ENCODE results near the gene C1QTNF12.

The C1QTNF12 gene

GRCh38 chr1:1203561-1204424 is 42.7 kb downstream of the C1QTNF12 start:
- H3K9ac ChIP-seq (ENCODE audit: low read length), result no peak overlapping the region
- H3K4me1 ChIP-seq (ENCODE audit: control insufficient read depth, insufficient read depth, low read depth, low read length), result peaks cover 73% of the 10 kb centered on the region
- H3K36me3 ChIP-seq (ENCODE audit: control insufficient read depth in 1 of 2, insufficient read depth in 2 of 2, low read depth in 1 of 2, low read length in 2 of 2), result no peaks in the 10 kb centered on the region
- no peak overlapping the region for H4K8ac ChIP-seq (ENCODE audit: low read length)
- no peak overlapping the region for H2AK5ac ChIP-seq (ENCODE audit: low read length, severe bottlenecking)
- no peak overlapping the region for H3K23ac ChIP-seq (ENCODE audit: low read length in 2 of 2)
- H3K14ac ChIP-seq (ENCODE audit: low read length in 2 of 2), result no peak overlapping the region
- no peak overlapping the region for H2BK15ac ChIP-seq (ENCODE audit: low read depth, poor library complexity, severe bottlenecking)
- H3K4me3 ChIP-seq (ENCODE audit: insufficient read depth in 1 of 2, low read depth in 1 of 2, low read length in 2 of 2), result no peak overlapping the region
- H3K27ac ChIP-seq (ENCODE audit: low read length, poor library complexity, severe bottlenecking), result no peak overlapping the region
- H2BK12ac ChIP-seq (ENCODE audit: low read length in 2 of 2), result no peak overlapping the region
- H3K9me3 ChIP-seq (ENCODE audit: control insufficient read depth, low read length), result no peaks in the 10 kb centered on the region
- H2BK120ac ChIP-seq (ENCODE audit: low read depth, low read length), result no peak overlapping the region
- 85% methylated on average over 48 of the region's 49 CpGs for WGBS
- H3K79me1 ChIP-seq (replicated peaks; ENCODE audit: low read length, poor library complexity, severe bottlenecking), result no peaks in the 10 kb centered on the region
- no peak overlapping the region for H3K18ac ChIP-seq (ENCODE audit: low read depth in 1 of 2, low read length in 2 of 2)
- no peak overlapping the region for H2AFZ ChIP-seq (ENCODE audit: low read depth, low read length)
- no peak for DNase-seq
- H4K91ac ChIP-seq (ENCODE audit: low read length), result no peak overlapping the region
- H3K4ac ChIP-seq (ENCODE audit: low read depth in 1 of 2, low read length in 2 of 2), result no peak overlapping the region
- H2BK5ac ChIP-seq (ENCODE audit: low read depth, low read length, poor library complexity, severe bottlenecking), result no peak overlapping the region
- H3K4me2 ChIP-seq (ENCODE audit: low read length, poor library complexity, severe bottlenecking), result no peak overlapping the region
- H3K27me3 ChIP-seq (ENCODE audit: control insufficient read depth in 1 of 2, insufficient read depth in 1 of 2, low read length in 2 of 2), result peaks cover 0 to 70% of the 10 kb centered on the region in 2 experiments

GRCh38 chr1:1202831-1203560 is 43.5 kb downstream of the C1QTNF12 start:
- WGBS, result 81% methylated on average over 27 of the region's 27 CpGs

GRCh38 chr1:1200876-1201810 is 45.4 kb downstream of the C1QTNF12 start:
- H3K18ac ChIP-seq (ENCODE audit: low read depth in 1 of 2, low read length in 2 of 2), result peak overlapping the region; percentile 28 to 76
- H3K36me3 ChIP-seq (ENCODE audit: control insufficient read depth in 1 of 2, insufficient read depth in 2 of 2, low read depth in 1 of 2, low read length in 2 of 2), result no peaks in the 10 kb centered on the region
- H2BK120ac ChIP-seq (ENCODE audit: low read depth, low read length), result peak overlapping the region; percentile 38
- H2AFZ ChIP-seq (ENCODE audit: low read depth, low read length), result peak overlapping the region; percentile 56
- peak overlapping the region; percentile 62 for H4K8ac ChIP-seq (ENCODE audit: low read length)
- no peaks in the 10 kb centered on the region for H3K79me1 ChIP-seq (replicated peaks; ENCODE audit: low read length, poor library complexity, severe bottlenecking)
- H3K4ac ChIP-seq (ENCODE audit: low read depth in 1 of 2, low read length in 2 of 2), result no peak overlapping the region
- peak overlapping the region; percentile 93 for H3K4me2 ChIP-seq (ENCODE audit: low read length, poor library complexity, severe bottlenecking)
- H3K27ac ChIP-seq (ENCODE audit: low read length, poor library complexity, severe bottlenecking), result no peak overlapping the region
- no peak overlapping the region for H3K14ac ChIP-seq (ENCODE audit: low read length in 2 of 2)
- DNase-seq, result peak; percentile 51
- no peak overlapping the region for H2AK5ac ChIP-seq (ENCODE audit: low read length, severe bottlenecking)
- peak overlapping the region in 1 of 2 experiments; percentile 49 for H3K4me3 ChIP-seq (ENCODE audit: insufficient read depth in 1 of 2, low read depth in 1 of 2, low read length in 2 of 2)
- peak overlapping the region; percentile 89 for H2BK15ac ChIP-seq (ENCODE audit: low read depth, poor library complexity, severe bottlenecking)
- no peak overlapping the region for H2BK5ac ChIP-seq (ENCODE audit: low read depth, low read length, poor library complexity, severe bottlenecking)
- no peak overlapping the region for H3K23ac ChIP-seq (ENCODE audit: low read length in 2 of 2)
- H3K9ac ChIP-seq (ENCODE audit: low read length), result no peak overlapping the region
- H2BK12ac ChIP-seq (ENCODE audit: low read length in 2 of 2), result no peak overlapping the region
- H3K4me1 ChIP-seq (ENCODE audit: control insufficient read depth, insufficient read depth, low read depth, low read length), result peaks cover 56% of the 10 kb centered on the region
- WGBS, result 16% methylated on average over 8 of the region's 109 CpGs
- H3K9me3 ChIP-seq (ENCODE audit: control insufficient read depth, low read length), result no peaks in the 10 kb centered on the region
- no peak overlapping the region for H4K91ac ChIP-seq (ENCODE audit: low read length)
- H3K27me3 ChIP-seq (ENCODE audit: control insufficient read depth in 1 of 2, insufficient read depth in 1 of 2, low read length in 2 of 2), result peaks cover 0 to 56% of the 10 kb centered on the region in 2 experiments

More at GRCh38 chr1:1202831-1203560, 43.5 kb downstream of the C1QTNF12 start:
- peaks cover 68% of the 10 kb centered on the region for H3K4me1 ChIP-seq (ENCODE audit: control insufficient read depth, insufficient read depth, low read depth, low read length)
- H2BK15ac ChIP-seq (ENCODE audit: low read depth, poor library complexity, severe bottlenecking), result no peak overlapping the region
- no peak overlapping the region for H2BK5ac ChIP-seq (ENCODE audit: low read depth, low read length, poor library complexity, severe bottlenecking)
- no peak overlapping the region for H3K4ac ChIP-seq (ENCODE audit: low read depth in 1 of 2, low read length in 2 of 2)
- H3K18ac ChIP-seq (ENCODE audit: low read depth in 1 of 2, low read length in 2 of 2), result no peak overlapping the region
- H3K9ac ChIP-seq (ENCODE audit: low read length), result no peak overlapping the region
- no peaks in the 10 kb centered on the region for H3K36me3 ChIP-seq (ENCODE audit: control insufficient read depth in 1 of 2, insufficient read depth in 2 of 2, low read depth in 1 of 2, low read length in 2 of 2)
- H3K79me1 ChIP-seq (replicated peaks; ENCODE audit: low read length, poor library complexity, severe bottlenecking), result no peaks in the 10 kb centered on the region
- H3K9me3 ChIP-seq (ENCODE audit: control insufficient read depth, low read length), result no peaks in the 10 kb centered on the region
- H2BK120ac ChIP-seq (ENCODE audit: low read depth, low read length), result no peak overlapping the region
- peak overlapping the region in 1 of 2 experiments; percentile 84 for H3K23ac ChIP-seq (ENCODE audit: low read length in 2 of 2)
- H3K4me2 ChIP-seq (ENCODE audit: low read length, poor library complexity, severe bottlenecking), result no peak overlapping the region
- H2BK12ac ChIP-seq (ENCODE audit: low read length in 2 of 2), result no peak overlapping the region
- H2AK5ac ChIP-seq (ENCODE audit: low read length, severe bottlenecking), result no peak overlapping the region
- H2AFZ ChIP-seq (ENCODE audit: low read depth, low read length), result no peak overlapping the region
- no peak for DNase-seq
- no peak overlapping the region for H3K14ac ChIP-seq (ENCODE audit: low read length in 2 of 2)
- H3K27me3 ChIP-seq (ENCODE audit: control insufficient read depth in 1 of 2, insufficient read depth in 1 of 2, low read length in 2 of 2), result peaks cover 0 to 71% of the 10 kb centered on the region in 2 experiments
- no peak overlapping the region for H4K8ac ChIP-seq (ENCODE audit: low read length)
- H4K91ac ChIP-seq (ENCODE audit: low read length), result no peak overlapping the region
- H3K27ac ChIP-seq (ENCODE audit: low read length, poor library complexity, severe bottlenecking), result no peak overlapping the region
- no peak overlapping the region for H3K4me3 ChIP-seq (ENCODE audit: insufficient read depth in 1 of 2, low read depth in 1 of 2, low read length in 2 of 2)

Measured in mesenchymal stem cell (in vitro differentiated cells and primary cell).